H4 (cell line): Measurements from ENCODE around the gene NLN. TPM values are rescaled to one million over a fixed set of nuclear protein-coding genes. Genes with fewer than 3 reads are reported as not detected.
"Not testable (repeated sequence)": the region's sequence is repeated elsewhere in the genome, so short reads cannot be mapped to it uniquely, and the experiment has no call there.

ENCODE experiments used
- DNase-seq: peaks from one replicate; pipeline ENCODE4 v3.0.0-alpha.2; 2015; ENCODE audit warnings: low spot score
- total RNA-seq: library from RNA; depleted of rRNA; stranded (reverse); fragments of >200 nt; shearing (Covaris generic); gene quantifications from 2 replicates; pipeline ENCODE4 v1.2.3, GENCODE V29; 2014

NLN gene
- total RNA-seq, 1 experiment from 2014 or later = 33.6 TPM

- not testable (repeated sequence) for DNase-seq
These were observed 10.0 kb downstream of the NLN start for GRCh38 chr5:65732046-65732445.

DNA sequence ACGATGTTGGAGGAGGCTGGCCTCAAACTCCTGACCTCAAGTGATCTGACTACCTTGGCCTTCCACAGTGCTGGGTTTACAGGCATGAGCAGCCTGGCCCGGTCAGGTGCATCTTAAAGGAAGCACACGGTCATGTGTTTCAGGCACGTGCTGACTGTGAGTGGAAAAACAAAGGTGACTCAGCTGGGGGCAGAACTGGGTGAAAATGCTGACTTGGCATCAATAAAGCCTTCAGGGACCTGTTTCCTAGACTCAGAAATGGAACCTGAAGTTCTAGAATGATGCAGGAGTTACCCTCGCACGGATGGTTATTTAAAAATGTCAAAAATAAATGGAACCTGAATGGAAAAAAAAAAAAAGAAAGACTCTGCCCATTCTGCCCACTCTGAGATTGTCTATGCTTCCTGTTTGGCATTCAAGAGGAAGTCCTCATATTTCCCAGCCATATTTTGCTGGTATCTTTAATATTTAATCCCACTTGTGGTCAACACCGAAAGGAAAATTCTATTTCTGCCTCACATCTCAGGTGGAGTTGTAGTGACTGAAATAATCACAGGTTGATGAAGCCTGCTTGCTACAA, 12.3 kb downstream of the NLN start:
- not testable (repeated sequence) for DNase-seq

- no peak for DNase-seq
These were observed 12.9 kb downstream of the NLN start for GRCh38 chr5:65734921-65735320.

GRCh38 chr5:65736011-65736410, 14.0 kb downstream of the NLN start:
- no peak for DNase-seq

DNA sequence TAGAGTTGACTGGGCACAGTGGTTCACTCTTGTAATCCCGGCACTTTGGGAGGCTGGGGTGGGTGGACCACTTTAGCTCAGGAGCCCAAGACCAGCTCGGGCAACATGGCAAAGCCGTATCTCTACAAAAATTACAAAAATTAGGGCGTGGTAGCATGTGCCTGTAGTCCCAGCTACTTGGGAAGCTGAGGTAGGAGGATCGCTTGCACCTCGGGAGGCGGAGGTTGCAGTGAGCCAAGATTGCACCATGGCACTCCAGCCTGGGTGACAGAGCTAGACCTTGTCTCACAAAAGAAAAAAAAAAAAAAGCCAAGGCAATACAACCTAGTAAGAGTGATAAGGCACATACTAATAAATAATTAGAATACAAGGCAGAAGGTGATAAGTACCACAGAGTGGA, 15.8 kb downstream of the NLN start:
- no peak for DNase-seq

GRCh38 chr5:65738305-65738704, 16.3 kb downstream of the NLN start:
- no peak for DNase-seq

GRCh38 chr5:65739162-65739561, 17.2 kb downstream of the NLN start:
- DNase-seq = no peak

- peak; percentile 61 for DNase-seq
These were observed 20.7 kb downstream of the NLN start for GRCh38 chr5:65742565-65743231.

DNA sequence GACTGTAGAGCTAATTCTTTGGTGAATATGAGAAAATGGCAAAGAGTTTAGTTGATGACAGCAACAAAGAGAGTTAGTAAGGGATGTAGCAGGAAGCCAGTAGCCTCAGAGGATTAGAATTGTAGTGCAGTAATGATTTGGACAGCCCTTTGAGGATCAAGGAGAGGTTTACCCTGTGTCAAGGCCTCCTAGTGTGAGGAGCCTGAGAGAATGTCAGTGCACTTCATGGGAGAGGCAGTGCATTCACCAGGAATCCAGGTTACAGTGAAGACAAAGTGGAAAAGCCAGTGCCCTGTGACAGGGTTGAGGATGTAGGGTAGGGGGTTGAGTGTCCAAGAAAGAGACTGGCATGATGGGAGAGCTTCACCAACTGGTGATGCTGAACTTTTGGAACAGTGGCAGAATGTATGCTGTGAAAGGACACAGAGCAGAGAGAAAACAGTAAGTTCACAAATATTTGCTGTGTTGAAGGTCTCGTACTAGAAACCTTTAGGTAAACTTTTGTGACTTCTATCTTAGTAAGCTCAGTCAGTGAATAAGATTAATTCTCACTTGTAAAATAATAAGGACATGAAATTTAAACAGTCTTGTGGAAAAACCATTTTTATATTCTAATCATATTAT, 27.3 kb downstream of the NLN start:
- DNase-seq = no peak

DNA sequence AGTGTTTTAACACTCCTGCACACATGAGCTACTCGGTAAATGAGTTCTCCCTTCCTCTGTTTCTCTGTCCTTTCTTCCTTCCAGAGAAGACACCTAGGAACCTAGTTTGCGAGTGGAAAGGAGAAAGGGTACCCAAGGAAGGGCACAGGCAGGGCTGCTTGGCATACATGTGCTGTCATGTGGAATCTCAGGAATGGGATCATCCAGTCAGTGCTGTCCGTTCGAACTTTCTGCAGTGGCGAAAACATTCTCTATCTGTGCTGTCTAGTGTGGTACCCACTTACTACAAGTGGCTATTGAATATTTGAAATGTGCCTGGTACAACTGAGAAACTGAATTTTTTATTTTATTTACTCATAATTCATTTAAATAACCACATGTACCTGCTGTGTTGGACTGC, 28.0 kb downstream of the NLN start:
- DNase-seq = no peak

- DNase-seq = no peak
These were observed 28.9 kb downstream of the NLN start for GRCh38 chr5:65750938-65751337.

DNA sequence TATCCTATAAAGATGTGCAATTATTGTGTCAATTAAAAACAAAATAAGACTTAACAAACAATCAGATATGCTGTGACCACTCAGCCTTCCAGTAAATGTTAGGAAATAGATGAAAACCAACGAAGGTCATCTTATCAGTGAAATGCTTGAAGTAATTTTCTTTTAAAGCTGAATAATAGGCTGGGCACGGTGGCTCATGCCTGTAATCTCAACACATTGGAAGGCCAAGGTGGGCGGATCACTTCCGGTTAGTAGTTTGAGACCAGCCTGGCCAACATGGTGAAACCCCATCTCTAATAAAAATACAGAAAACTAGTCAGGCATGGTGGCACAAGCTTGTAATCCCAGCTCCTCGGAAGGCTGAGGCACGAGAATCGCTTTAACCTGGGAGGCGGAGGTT, 31.2 kb downstream of the NLN start:
- no peak for DNase-seq

- DNase-seq = no peak
These were observed 36.6 kb downstream of the NLN start for GRCh38 chr5:65758546-65759144.

GRCh38 chr5:65760504-65761275, 38.7 kb downstream of the NLN start:
- peak; percentile 34 for DNase-seq

- no peak for DNase-seq
These were observed 40.2 kb downstream of the NLN start for GRCh38 chr5:65762234-65762633.

- no peak for DNase-seq
These were observed 43.6 kb downstream of the NLN start for GRCh38 chr5:65765582-65765981.

- no peak for DNase-seq
These were observed 44.2 kb downstream of the NLN start for GRCh38 chr5:65766175-65766574.

GRCh38 chr5:65766781-65767180, 44.8 kb downstream of the NLN start:
- DNase-seq = no peak

DNA sequence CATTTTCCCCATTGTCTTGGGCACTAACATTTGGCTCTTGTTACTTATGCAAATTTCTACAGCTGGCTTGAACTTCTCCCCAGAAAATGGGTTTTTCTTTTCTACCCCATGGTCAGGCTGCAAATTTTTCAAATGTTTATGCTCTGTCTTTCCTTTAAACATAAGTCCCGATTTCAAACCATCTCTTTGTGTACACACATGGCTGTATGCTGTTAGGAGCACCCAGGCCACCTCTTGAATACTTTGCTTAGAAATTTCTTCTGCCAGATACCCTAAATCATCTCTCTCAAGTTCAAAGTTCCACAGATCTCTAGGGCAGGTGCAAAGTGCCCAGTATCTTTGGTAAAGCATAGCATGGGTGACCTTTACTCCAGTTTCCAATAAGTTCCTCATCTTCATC, 45.6 kb downstream of the NLN start:
- no peak for DNase-seq

DNA sequence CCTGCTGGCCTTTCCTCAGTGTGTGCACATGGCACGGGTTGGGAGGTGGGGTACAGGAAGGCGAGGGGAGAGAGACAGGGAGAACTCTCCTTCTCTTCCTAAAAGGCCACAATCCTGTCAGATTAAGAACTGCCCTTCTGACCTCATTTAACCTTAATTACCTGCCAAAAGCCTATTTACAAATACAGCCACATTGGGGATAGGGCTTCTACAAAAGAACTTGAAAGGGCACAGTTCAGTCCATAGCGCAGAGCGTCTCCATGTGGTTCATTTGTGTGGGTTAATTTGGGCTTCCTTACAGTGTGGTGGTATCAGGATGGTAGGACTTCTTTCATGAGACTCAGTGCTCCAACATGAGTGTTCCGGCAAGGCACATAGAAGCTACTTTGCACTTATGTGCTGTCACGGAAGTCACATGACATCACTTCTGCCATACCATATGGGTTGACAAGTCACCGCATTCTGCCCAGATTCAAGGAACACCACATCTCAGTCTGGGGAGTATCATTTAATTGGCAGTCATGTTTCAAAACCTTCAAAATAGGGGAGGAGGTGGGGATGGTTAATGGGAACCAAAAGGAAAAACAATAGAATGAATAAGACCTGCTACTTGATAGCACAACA, 46.8 kb downstream of the NLN start:
- no peak for DNase-seq

DNA sequence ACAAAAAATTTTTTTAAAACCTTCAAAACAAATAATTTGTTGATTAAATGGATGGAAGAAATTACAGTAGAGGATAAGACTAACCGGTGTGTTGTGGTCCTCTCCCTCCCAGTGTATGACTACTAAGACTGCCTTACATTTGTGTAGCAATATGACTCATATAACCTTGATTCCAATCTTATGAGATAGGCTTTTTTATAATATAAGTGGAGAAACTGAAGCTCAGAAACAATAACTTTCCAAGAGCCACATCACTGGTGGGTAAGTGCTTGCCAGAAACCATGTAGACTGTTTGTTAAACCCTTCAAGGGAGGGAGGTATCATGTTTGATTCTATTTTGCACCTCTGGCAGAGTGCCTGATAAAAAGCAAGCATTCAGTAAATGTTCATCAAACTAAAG, 47.5 kb downstream of the NLN start:
- peak; percentile 66 for DNase-seq

GRCh38 chr5:65771266-65771665, 49.3 kb downstream of the NLN start:
- DNase-seq = no peak
